SH-SY5Y (cell line): ENCODE results near the gene FBXO22.

ENCODE experiments used
- GATA2 ChIP-seq: IDR thresholded peaks from 2 replicates; pipeline ENCODE4 v1.6.1; 2011; ENCODE audit warnings: mild to moderate bottlenecking, low read depth, low read length
- GATA3 ChIP-seq: IDR thresholded peaks from 2 replicates; pipeline ENCODE4 v1.6.1; 2011; ENCODE audit warnings: low read depth, mild to moderate bottlenecking, low read length, moderate library complexity

The FBXO22 gene

DNA sequence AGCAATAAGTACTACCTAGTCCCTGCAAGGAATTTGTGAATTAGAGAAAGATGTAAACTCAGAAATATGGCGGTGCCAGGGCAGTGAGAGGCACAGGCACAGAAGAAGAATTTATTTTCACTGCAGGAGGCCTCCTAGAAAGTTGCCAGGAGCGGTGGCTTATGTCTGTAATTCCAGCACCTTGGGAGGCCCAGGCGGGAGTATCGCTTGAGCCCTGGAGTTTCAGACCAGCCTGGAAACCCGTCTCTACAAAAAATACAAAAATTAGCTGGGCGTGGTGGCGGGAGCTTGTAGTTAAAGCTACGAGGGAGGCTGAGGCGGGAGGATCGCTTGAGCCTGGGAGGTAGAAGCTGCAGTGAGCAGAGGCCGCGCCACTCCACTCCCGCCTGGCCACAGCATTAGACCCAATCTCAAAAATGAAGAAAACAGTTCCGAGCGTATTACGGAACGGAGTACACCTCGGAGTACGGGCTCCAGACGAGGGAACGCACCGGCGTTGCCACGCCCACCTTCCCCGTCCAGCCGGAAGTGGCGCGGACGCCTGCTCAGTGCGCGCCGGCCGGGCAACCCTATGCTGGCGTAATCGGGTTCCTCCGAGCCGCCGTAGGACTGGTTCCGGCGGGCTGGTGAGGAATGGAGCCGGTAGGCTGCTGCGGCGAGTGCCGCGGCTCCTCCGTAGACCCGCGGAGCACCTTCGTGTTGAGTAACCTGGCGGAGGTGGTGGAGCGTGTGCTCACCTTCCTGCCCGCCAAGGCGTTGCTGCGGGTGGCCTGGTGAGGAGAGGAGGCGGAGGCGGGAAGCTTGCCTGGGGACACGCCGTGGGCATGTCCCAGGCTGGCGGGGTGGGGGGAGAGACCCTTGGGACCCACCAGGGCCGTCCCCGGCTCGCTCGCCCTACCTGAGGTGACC, at the start of gene FBXO22:
Gene FBXO22, plus strand, starts transcription at position 548 of the 909 bp plus-strand sequence. Its CDS starts 86 bp downstream, at position 634.
- TF ChIP-seq GATA2 (no peak), GATA3 (no peak)

DNA sequence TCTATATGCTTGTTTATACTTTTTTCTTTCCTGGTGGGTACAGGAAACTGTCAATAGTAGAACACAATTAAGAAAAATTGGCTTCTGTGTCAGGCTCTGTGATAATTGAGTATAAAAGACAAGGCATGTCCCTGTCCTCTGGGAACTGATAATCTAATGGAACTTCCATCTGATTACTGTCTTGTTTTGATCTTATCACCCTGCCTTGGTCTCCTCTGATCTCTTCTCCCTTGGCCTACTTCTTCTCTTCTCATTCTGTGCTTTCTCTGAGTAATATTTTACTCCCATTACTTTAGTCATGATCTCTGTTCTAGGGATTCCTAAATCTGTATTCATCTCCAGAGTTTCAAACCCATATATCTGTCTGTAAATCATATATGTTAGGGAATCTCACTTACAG, 45.8 kb upstream of the FBXO22 start:
- no peak for TF ChIP-seq GATA3

DNA sequence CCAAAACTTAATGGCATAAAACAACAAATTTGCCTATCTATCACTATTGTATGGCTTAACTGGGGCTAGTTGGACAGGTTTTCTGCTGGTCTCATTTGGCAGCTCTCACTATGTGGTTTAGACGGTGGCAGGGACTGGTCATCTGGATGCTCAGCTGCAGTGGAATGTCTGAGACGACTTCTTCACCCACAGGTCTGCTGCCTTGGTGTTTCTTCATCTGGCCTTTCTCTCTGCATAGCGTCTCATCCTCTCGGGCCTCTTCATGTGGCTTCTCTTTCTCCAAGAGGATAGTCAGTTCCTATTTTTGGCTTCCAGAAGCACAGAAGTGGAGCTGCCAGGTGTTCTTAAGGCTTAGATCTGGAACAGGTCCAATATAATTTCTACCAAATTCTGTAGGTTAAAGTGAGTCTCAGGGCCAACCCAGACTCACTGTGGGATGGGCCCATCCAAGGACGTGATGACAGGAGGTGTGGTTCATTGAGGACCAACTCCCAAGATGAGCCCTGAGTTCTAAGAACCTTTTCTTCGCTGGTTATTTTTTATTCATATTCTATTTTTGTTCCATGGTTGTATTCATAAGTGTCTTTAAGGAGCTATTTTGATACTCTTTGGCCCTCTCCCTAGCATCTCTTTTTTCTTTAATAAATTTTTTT, 41.8 kb upstream of the FBXO22 start:
- TF ChIP-seq GATA2 (no peak), GATA3 (no peak)

DNA sequence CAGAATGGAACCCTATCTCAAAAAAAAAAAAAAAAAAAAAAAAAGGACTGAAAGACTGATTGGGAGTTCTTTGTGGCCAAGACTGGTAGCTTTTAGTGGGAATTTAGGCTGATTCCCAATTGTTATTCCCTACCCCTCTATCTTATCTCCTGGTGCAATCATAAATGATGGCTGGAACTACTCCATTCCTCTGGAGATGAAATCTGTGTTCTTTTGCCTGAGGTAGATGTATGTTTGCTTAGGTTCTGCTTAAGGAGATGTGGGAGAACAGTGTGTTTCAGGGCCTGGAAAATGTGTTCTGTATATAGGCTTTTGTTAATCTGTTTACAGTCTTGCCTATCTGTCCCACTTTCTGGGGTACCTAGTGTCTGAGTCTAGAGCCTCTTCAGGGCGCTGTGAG, 40.9 kb upstream of the FBXO22 start:
- no peak for TF ChIP-seq GATA2
- TF ChIP-seq GATA3: no peak

DNA sequence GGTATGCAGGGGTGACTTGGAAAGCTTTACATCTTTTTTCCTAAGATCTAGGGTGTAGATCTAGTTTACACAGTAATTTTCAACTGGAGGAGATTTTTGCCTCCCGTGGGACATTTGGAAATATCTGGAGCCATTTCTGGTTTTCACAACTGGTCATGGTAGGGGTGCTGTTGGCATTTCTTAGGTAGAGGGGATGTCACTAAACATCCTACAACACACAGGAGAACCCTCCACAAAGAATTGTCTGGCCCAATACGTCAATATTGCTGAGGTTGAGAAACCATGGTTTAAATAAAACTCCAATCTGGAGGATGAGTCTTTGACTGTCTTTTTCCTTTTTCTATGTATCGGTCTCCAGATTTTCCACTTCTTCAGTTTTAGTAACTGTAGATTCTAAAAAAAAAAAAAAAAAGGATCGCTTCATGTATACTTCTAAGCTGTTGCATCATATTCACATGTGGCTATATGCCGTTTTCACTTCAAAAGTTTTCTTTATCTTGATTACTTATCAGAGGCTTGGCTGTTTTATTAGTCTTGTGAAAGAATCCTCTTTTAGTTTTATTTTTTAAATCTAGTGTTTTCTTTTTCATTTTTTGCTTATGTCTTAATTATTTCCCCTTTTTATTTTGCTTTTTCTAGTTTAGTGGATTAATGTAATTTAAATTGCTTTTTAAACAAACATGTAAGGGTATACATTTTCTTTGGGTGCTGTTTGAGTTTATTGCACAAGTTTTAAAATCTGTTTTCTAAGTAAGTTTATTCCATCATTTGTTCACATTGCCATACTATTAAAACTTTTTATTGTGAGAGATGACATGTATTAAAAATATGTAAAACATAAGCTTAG, 39.2 kb upstream of the FBXO22 start:
- TF ChIP-seq GATA3 (no peak), GATA2 (no peak)

DNA sequence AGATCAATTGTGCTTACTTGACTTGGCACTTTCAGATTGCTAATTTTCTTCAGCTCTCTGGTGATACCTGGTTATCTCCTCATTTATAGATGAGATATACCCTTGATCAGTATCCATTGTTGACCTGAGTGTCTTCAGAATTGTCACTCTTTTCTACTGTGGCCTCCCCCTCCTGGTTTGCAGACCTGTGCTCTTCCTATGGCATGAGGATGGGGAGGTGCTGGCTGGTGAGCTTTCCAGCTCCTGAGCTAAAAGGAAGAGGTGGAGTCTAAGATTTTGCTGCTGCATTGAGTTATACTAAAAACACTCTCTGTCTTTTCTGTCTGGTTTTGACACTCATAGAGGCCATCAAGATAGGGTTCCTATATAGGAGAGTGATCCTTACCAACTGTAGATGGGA, 36.8 kb upstream of the FBXO22 start:
- TF ChIP-seq GATA2 (no peak), GATA3 (no peak)

- no peak for TF ChIP-seq GATA2
- TF ChIP-seq GATA3: no peak
Observed at GRCh38 chr15:75867449-75867848, 36.2 kb upstream of the FBXO22 start.

GRCh38 chr15:75868019-75868418, 35.7 kb upstream of the FBXO22 start:
- no peak for TF ChIP-seq GATA3
- no peak for TF ChIP-seq GATA2

DNA sequence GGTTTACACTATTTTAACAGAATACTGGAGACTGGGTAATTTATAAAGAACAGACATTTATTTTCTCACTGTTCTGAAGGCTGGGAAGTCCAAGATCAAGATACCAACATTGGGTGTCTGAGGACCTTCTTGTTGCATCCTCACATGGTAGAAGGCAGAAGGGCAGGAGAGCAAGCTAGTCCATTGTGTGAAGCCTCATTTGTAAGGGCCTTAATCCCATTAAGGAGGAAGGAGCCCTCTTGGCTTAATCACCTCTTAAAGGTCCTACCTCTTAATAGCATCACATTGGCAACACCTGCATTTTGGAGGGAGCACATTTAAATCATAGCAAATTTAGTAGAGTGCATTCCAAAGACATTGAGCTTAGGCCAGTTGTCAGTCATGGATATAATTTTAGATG, 34.2 kb upstream of the FBXO22 start:
- no peak for TF ChIP-seq GATA2
- TF ChIP-seq GATA3: no peak

- TF ChIP-seq GATA2 (no peak), GATA3 (no peak)
Observed at GRCh38 chr15:75872403-75872990, 31.2 kb upstream of the FBXO22 start.

DNA sequence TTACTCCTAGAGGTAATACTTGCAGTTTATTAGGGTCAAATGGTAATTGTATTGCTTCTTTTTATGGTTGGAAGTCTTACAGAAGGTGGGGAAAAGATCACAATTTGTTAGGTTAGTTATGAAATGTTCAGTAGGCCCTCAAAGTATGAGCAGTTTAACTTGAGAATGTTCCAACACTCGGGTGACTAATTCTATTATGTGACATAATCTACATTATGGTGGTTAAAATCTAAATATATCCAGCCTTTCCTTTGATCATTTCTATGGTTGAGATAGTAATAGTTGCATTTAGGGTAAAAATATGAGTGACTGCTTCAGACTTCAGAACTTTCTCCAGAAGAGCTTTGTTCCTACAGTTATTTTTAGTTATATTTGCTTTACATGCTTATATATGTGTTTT, 19.6 kb upstream of the FBXO22 start:
- TF ChIP-seq GATA2 (no peak), GATA3 (no peak)

DNA sequence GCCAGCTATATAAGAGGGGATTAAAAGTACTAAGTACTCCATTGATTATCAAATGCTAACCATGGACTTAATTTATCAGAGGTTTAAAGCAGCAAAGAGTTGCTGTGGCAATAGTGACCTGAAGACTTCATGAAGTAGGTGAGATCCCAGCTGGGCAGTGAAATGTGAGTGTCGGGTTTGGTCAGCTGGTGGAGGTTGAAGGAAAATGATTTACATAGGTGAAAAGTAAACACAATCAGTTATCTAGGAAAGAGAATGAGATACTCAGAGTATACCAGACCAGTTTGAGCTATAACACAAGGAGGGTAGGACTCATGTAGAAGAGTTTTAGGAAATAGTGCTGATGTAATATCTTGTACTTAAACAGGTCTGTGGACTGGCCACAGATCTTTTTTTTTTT, 16.5 kb upstream of the FBXO22 start:
- TF ChIP-seq GATA2 (no peak), GATA3 (no peak)

DNA sequence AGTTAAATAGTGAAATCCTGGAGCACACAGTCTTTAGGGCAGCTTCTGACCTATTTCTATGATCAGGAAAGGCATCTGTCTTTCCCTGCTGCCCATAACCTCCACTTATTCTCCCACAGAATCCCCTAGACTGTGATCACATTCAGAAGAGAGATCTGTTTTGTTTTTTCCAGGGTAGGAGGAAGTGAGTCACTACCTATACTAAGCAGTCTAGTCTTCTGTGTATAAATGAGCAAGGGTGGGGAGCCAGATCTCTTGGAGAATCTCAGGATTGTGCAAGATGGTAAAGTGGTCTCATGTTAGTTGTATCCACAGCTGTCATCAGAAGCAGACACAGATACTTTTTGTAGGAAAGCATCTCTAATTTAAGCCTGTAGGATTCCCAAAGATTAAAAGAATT, 11.8 kb upstream of the FBXO22 start:
- TF ChIP-seq GATA3: no peak
- TF ChIP-seq GATA2: no peak

- TF ChIP-seq GATA2: no peak
- TF ChIP-seq GATA3: no peak
Observed at GRCh38 chr15:75895731-75896130, 7.9 kb upstream of the FBXO22 start.

GRCh38 chr15:75900577-75900976, 3.1 kb upstream of the FBXO22 start:
- TF ChIP-seq GATA3: no peak
- no peak for TF ChIP-seq GATA2
